ENCODE measurements around the gene MME. TPM values are rescaled to one million over a fixed set of nuclear protein-coding genes. Genes with fewer than 3 reads are reported as not detected.

MME gene
- total RNA-seq, 2 donors from 2014 or later = 30.2 to 31.9 TPM

DNA sequence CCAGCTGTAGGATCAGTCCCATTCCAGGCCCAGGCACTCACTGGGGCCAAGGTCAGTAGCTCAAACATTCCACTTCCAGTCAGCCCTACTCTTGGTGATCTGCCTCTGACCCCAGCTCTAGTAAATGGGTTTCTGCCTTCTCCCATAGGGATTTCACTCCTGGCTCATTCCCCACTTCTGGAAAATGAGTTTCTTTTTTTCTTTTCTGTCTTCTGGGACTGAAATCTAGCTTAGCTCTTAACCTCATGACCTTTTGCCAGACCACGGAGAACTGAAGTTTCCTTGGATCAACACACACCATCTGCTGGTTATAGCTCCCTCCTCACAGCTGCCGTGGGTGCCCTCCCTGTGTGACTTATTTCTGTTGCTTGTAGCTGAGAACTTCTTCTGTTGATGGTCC lies 21.3 kb downstream of the MME start:
- H3K9me3 Mint-ChIP-seq = peaks cover 9% of the 10 kb centered on the region
- no peak overlapping the region for H3K27ac ChIP-seq (ENCODE audit: low read depth, low read length)
- peaks cover 13% of the 10 kb centered on the region for H3K36me3 Mint-ChIP-seq (ENCODE audit: low read depth)
- H3K4me1 Mint-ChIP-seq = peaks cover 3% of the 10 kb centered on the region
- DNase-seq = no peak
- WGBS, 2 experiments (ENCODE audit: insufficient coverage in 1 of 2, insufficient read length in 1 of 2) = 70 to 82% methylated on average over 1 to 2 of the region's 2 CpGs
- peaks cover 5% of the 10 kb centered on the region for H3K9me3 ChIP-seq (ENCODE audit: control insufficient read depth, low read length)
- H3K36me3 ChIP-seq (ENCODE audit: control insufficient read depth, insufficient read depth, low read length) = peaks cover 4% of the 10 kb centered on the region
- no peaks in the 10 kb centered on the region for H3K27me3 Mint-ChIP-seq (ENCODE audit: insufficient read depth)
- no peaks in the 10 kb centered on the region for H3K4me1 ChIP-seq (ENCODE audit: control insufficient read depth, insufficient read depth, low read length)
- H3K9ac ChIP-seq (ENCODE audit: extremely low read depth, low read length, poor library complexity, severe bottlenecking) = no peak overlapping the region
- no peak overlapping the region for H3K4me3 Mint-ChIP-seq
- no peaks in the 10 kb centered on the region for H3K27me3 ChIP-seq (ENCODE audit: control insufficient read depth, insufficient read depth, low read length, poor library complexity, severe bottlenecking)
- H3K4me3 ChIP-seq (ENCODE audit: low read length) = no peak overlapping the region
- TF ChIP-seq, protein P1, sequence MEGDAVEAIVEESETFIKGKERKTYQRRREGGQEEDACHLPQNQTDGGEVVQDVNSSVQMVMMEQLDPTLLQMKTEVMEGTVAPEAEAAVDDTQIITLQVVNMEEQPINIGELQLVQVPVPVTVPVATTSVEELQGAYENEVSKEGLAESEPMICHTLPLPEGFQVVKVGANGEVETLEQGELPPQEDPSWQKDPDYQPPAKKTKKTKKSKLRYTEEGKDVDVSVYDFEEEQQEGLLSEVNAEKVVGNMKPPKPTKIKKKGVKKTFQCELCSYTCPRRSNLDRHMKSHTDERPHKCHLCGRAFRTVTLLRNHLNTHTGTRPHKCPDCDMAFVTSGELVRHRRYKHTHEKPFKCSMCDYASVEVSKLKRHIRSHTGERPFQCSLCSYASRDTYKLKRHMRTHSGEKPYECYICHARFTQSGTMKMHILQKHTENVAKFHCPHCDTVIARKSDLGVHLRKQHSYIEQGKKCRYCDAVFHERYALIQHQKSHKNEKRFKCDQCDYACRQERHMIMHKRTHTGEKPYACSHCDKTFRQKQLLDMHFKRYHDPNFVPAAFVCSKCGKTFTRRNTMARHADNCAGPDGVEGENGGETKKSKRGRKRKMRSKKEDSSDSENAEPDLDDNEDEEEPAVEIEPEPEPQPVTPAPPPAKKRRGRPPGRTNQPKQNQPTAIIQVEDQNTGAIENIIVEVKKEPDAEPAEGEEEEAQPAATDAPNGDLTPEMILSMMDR (conservative IDR thresholded peaks at IDR 0.05) = no peak
- no peak overlapping the region for H3K27ac Mint-ChIP-seq

- DNase-seq = no peak
- Histone ChIP-seq H3K4me1 (ENCODE audit: control insufficient read depth, insufficient read depth, low read length) (no peaks in the 10 kb centered on the region), H3K9me3 (ENCODE audit: control insufficient read depth, low read length) (peaks cover 5% of the 10 kb centered on the region), H3K36me3 (ENCODE audit: control insufficient read depth, insufficient read depth, low read length) (peaks cover 4% of the 10 kb centered on the region), H3K27ac (ENCODE audit: low read depth, low read length) (no peak overlapping the region), H3K27me3 (ENCODE audit: control insufficient read depth, insufficient read depth, low read length, poor library complexity, severe bottlenecking) (no peaks in the 10 kb centered on the region), H3K4me3 (ENCODE audit: low read length) (no peak overlapping the region), H3K9ac (ENCODE audit: extremely low read depth, low read length, poor library complexity, severe bottlenecking) (no peak overlapping the region)
- Mint-ChIP-seq H3K4me3 (no peak overlapping the region), H3K27ac (no peak overlapping the region), H3K4me1 (peaks cover 3% of the 10 kb centered on the region), H3K27me3 (ENCODE audit: insufficient read depth) (no peaks in the 10 kb centered on the region), H3K36me3 (ENCODE audit: low read depth) (peaks cover 13% of the 10 kb centered on the region), H3K9me3 (peaks cover 9% of the 10 kb centered on the region)
- 96 to 100% methylated on average over 2 of the region's 2 CpGs for WGBS, 2 experiments (ENCODE audit: insufficient coverage in 1 of 2, insufficient read length in 1 of 2)
- TF ChIP-seq, protein P1 (conservative IDR thresholded peaks at IDR 0.05) = no peak
Observed at GRCh38 chr3:155102329-155102728, 22.2 kb downstream of the MME start.

DNA sequence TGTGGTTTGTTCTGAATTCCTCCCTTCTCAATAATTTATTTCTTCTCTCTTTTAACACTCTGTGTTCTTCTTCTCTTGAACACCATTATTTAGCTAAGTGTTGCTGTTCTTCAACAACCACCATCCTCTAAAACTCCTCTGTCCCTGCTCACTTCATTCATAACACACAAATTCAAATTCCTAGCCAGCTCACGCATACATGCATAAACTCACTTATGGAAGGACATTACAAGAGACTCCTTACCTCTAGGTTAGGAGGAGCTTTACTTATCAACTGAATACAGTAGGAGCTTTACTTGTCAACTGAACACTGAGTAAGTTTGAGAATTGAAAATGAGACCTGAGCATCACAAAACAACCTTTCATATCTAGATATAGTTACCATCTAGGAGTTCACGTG lies 23.6 kb downstream of the MME start:
- H3K9ac ChIP-seq (ENCODE audit: extremely low read depth, low read length, poor library complexity, severe bottlenecking) = no peak overlapping the region
- H3K36me3 Mint-ChIP-seq (ENCODE audit: low read depth) = peaks cover 10% of the 10 kb centered on the region
- peaks cover 7% of the 10 kb centered on the region for H3K9me3 Mint-ChIP-seq
- DNase-seq = no peak
- H3K27me3 Mint-ChIP-seq (ENCODE audit: insufficient read depth) = no peaks in the 10 kb centered on the region
- H3K4me3 Mint-ChIP-seq = no peak overlapping the region
- H3K9me3 ChIP-seq (ENCODE audit: control insufficient read depth, low read length) = peaks cover 9% of the 10 kb centered on the region
- H3K27ac Mint-ChIP-seq = no peak overlapping the region
- H3K4me3 ChIP-seq (ENCODE audit: low read length) = no peak overlapping the region
- H3K27ac ChIP-seq (ENCODE audit: low read depth, low read length) = no peak overlapping the region
- H3K4me1 Mint-ChIP-seq = peaks cover 3% of the 10 kb centered on the region
- H3K27me3 ChIP-seq (ENCODE audit: control insufficient read depth, insufficient read depth, low read length, poor library complexity, severe bottlenecking) = no peaks in the 10 kb centered on the region
- H3K36me3 ChIP-seq (ENCODE audit: control insufficient read depth, insufficient read depth, low read length) = peaks cover 4% of the 10 kb centered on the region
- no peaks in the 10 kb centered on the region for H3K4me1 ChIP-seq (ENCODE audit: control insufficient read depth, insufficient read depth, low read length)
- WGBS, 2 experiments (ENCODE audit: insufficient coverage in 1 of 2, insufficient read length in 1 of 2) = 95 to 100% methylated on average over 1 to 2 of the region's 2 CpGs
- TF ChIP-seq, protein P1 (conservative IDR thresholded peaks at IDR 0.05) = no peak
